ENCODE results near the gene PPBP. TPM values are rescaled to one million over a fixed set of nuclear protein-coding genes. Genes with fewer than 3 reads are reported as not detected.

PPBP gene
- total RNA-seq, 4 donors from 2014 or later = 10.1 TPM; not detected in 3

DNA sequence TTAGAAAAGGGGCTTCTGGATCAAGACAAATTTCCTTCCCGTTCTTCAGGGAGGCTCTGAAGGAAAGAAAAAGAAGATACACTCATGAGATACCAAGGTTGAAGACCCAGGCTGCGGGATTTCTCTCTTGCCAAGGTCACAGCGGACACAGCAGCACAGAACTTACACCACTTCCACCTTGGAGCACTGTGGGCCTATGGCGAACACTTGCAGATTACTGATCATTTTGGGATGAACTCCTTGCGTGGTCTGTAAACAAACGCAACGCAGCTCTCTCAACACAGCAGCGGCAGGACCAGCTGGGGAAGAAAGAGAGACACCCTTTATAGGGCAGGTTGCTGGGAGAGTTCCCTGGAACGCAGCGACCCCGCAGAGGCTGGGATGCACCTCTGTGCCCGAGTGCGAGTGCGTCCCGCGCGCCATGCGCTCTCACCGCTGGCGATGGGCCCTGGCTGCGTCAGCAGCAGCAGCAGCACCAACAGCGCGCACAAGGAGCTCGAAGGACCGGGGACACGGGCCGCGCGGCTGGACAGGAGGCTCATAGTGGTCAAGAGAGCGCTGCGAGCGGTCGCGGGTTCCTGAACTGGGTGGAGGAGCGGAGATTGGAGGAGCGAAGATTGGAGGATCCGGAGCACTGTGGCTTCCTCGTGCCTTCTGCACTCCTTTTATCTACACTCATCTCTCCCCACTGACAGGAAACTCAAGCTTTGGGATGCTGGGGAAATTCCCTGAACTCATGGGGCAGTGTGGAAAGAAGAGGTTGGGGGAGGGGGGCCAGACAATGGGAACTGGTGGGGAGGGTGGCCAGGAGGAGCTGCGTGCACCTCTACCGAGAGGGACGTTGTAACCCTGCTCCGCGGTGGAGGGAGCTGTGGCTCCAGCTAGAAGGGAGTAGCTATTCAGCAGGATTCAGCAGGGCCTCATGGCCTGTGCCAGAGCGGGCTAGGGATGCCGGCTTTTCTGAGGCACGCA is 10.3 kb upstream of the PPBP start, which contains the start of gene CXCL5:
CXCL5 (minus strand) TSS at position 638 of the 972 bp plus-strand sequence; CDS start at position 542, 96 bp downstream.
- DNase-seq (ENCODE audit: extremely low spot score) = no peak
- H3K36me3 ChIP-seq = no peaks in the 10 kb centered on the region
- H3K9me3 ChIP-seq = no peaks in the 10 kb centered on the region
- TF ChIP-seq POLR2A (IDR thresholded peaks at IDR 0.05; ENCODE audit: low read depth) = no peak
- TF ChIP-seq, protein P1, sequence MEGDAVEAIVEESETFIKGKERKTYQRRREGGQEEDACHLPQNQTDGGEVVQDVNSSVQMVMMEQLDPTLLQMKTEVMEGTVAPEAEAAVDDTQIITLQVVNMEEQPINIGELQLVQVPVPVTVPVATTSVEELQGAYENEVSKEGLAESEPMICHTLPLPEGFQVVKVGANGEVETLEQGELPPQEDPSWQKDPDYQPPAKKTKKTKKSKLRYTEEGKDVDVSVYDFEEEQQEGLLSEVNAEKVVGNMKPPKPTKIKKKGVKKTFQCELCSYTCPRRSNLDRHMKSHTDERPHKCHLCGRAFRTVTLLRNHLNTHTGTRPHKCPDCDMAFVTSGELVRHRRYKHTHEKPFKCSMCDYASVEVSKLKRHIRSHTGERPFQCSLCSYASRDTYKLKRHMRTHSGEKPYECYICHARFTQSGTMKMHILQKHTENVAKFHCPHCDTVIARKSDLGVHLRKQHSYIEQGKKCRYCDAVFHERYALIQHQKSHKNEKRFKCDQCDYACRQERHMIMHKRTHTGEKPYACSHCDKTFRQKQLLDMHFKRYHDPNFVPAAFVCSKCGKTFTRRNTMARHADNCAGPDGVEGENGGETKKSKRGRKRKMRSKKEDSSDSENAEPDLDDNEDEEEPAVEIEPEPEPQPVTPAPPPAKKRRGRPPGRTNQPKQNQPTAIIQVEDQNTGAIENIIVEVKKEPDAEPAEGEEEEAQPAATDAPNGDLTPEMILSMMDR (IDR thresholded peaks at IDR 0.05) = no peak
- no peak for TF ChIP-seq EP300 (IDR thresholded peaks at IDR 0.05)
- no peak for TF ChIP-seq POLR2AphosphoS5 (IDR thresholded peaks at IDR 0.05)
- no peak within 1 kb of the TSS for H3K27ac ChIP-seq (replicated peaks in 1 of 4)
- H3K27me3 ChIP-seq = peaks cover 0 to 25% (median 0%) of the 10 kb centered on the region in 4 donors
- H3K4me1 ChIP-seq = peaks cover 0 to 10% (median 8%) of the 10 kb centered on the region in 4 donors
- WGBS = 14% methylated on average over 31 of the region's 46 CpGs
- peak within 1 kb of the TSS; percentile 26 to 46 (median 32) for H3K4me3 ChIP-seq
- intact Hi-C loops (cut with DNase I) = no loop called here

DNA sequence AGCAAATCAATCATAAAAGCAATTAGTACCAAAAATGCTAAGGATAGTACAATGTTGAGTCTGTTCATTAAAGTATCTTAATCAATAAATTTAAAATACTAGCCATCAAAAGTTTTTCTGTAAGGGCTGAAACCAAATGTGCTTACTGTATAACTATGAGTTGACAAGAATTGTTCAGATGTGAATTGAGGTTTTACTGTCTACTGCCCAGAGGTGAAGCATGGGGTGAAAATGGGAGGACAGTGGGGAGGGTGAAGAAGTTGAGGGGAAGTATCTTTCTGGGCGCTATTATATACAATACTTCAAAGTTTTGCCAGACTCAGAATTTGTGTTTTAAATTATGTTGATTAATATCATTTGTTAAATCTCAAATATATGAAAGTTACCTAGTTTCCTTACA is 4.1 kb upstream of the PPBP start:
- WGBS = 0% methylated on average over 1 of the region's 1 CpG
- Histone ChIP-seq H3K27me3 (peaks cover 0 to 8% (median 0%) of the 10 kb centered on the region in 4 donors), H3K27ac (replicated peaks in 1 of 4) (no peak overlapping the region), H3K4me1 (no peaks in the 10 kb centered on the region), H3K36me3 (no peaks in the 10 kb centered on the region), H3K4me3 (no peak overlapping the region), H3K9me3 (no peaks in the 10 kb centered on the region)
- TF ChIP-seq, protein P1 (IDR thresholded peaks at IDR 0.05) = no peak
- TF ChIP-seq POLR2A (IDR thresholded peaks at IDR 0.05; ENCODE audit: low read depth) (no peak), POLR2AphosphoS5 (IDR thresholded peaks at IDR 0.05) (no peak), EP300 (IDR thresholded peaks at IDR 0.05) (no peak)
- intact Hi-C loops (cut with DNase I) = no loop called here
- no peak for DNase-seq (ENCODE audit: extremely low spot score)

DNA sequence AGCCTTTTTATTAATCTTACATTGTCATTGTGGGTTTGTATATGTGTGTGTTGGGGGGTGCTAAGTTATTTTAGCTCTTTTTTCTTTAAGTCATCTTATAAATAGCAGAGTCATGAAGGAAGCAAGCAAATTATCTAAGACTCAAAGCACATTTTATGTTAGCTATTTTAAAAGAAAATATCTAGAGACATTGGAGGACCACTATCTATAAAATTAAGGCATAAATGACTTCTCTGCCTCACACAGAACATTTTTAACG is 3.7 kb upstream of the PPBP start:
- no peak for DNase-seq (ENCODE audit: extremely low spot score)
- Histone ChIP-seq H3K36me3 (no peaks in the 10 kb centered on the region), H3K9me3 (no peaks in the 10 kb centered on the region), H3K4me3 (no peak overlapping the region), H3K4me1 (no peaks in the 10 kb centered on the region), H3K27ac (replicated peaks in 1 of 4) (no peak overlapping the region), H3K27me3 (peaks cover 0 to 8% (median 0%) of the 10 kb centered on the region in 4 donors)
- intact Hi-C loops (cut with DNase I) = no loop called here
- TF ChIP-seq, protein P1 (IDR thresholded peaks at IDR 0.05) = no peak
- TF ChIP-seq POLR2A (IDR thresholded peaks at IDR 0.05; ENCODE audit: low read depth) (no peak), EP300 (IDR thresholded peaks at IDR 0.05) (no peak), POLR2AphosphoS5 (IDR thresholded peaks at IDR 0.05) (no peak)
- WGBS = 86% methylated on average over 1 of the region's 1 CpG

DNA sequence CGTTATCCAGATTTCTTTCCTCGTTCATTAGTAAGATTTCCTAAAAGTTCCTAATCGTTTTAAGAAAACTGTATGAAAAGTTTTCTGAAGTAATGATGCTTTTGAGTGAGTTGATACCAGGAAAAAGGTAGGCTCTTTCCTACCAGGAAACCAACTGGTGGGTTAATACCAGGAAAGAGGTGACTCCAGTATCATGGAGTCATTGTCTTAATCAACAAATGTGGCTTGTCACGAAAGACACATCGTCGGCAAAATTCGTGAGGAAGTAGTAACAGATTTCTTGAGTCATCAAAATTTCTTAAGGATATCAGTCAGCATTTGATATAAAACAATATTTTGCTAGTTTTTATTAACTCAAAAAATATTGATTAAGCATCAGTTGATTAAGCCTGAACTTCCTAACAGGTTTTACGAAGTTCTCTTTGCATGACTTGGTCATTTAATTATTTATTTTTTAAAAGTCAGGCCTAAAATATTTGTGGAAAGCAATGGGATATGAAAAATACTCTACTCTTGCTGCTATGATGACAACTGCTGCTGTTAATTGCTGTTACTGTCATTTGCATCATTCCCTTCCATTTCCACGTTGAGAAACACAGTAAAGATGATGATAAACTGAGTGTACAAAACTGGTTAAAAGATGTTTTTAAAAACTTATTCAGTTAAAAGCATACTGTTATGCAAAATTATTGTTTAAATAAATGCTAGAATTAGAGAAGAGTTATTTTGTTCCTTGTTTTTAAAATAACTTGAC is 3.2 kb upstream of the PPBP start:
- Histone ChIP-seq H3K27ac (replicated peaks in 1 of 4) (no peak overlapping the region), H3K9me3 (no peaks in the 10 kb centered on the region), H3K36me3 (no peaks in the 10 kb centered on the region), H3K4me3 (no peak overlapping the region), H3K4me1 (no peaks in the 10 kb centered on the region), H3K27me3 (peaks cover 0 to 5% (median 0%) of the 10 kb centered on the region in 4 donors)
- DNase-seq (ENCODE audit: extremely low spot score) = no peak
- WGBS = 83% methylated on average over 9 of the region's 9 CpGs
- intact Hi-C loops (cut with DNase I) = no loop called here
- TF ChIP-seq EP300 (IDR thresholded peaks at IDR 0.05) (no peak), POLR2AphosphoS5 (IDR thresholded peaks at IDR 0.05) (no peak), POLR2A (IDR thresholded peaks at IDR 0.05; ENCODE audit: low read depth) (no peak)
- TF ChIP-seq, protein P1 (IDR thresholded peaks at IDR 0.05) = no peak
